Jurkat, Clone E6-1 (cell line): ENCODE data around the gene ARHGAP28.
A peak's percentile ranks its signal among the peaks of the same experiment; 100 is the strongest.

ENCODE experiments used
- DNase-seq: peaks from one replicate; pipeline ENCODE4 v3.0.0-alpha.2; 2011; ENCODE audit warnings: low read depth, low spot score
- H3K4me3 ChIP-seq: 2 replicates; pipeline ENCODE4 v1.5.1; 2011; ENCODE audit warnings: mild to moderate bottlenecking, low read length, control low read depth, moderate library complexity

Gene ARHGAP28

GRCh38 chr18:6730416-6731221 lies 1.1 kb downstream of the ARHGAP28 start:
- no peak for DNase-seq
- H3K4me3 ChIP-seq = peak overlapping the region; percentile 51; the same call in 1 of the 2 replicates

- no peak overlapping the region for H3K4me3 ChIP-seq
- DNase-seq = no peak
Observed at GRCh38 chr18:6731222-6731596, 1.7 kb downstream of the ARHGAP28 start.

- DNase-seq = no peak
- no peak overlapping the region for H3K4me3 ChIP-seq
Observed at GRCh38 chr18:6732952-6733351, 3.4 kb downstream of the ARHGAP28 start.

- no peak for DNase-seq
- no peak overlapping the region for H3K4me3 ChIP-seq
Observed at GRCh38 chr18:6733758-6734157, 4.2 kb downstream of the ARHGAP28 start.

- DNase-seq = no peak
- H3K4me3 ChIP-seq = no peak overlapping the region
Observed at GRCh38 chr18:6734726-6735430, 5.4 kb downstream of the ARHGAP28 start.

- DNase-seq = no peak
- H3K4me3 ChIP-seq = no peak overlapping the region
Observed at GRCh38 chr18:6737833-6738232, 8.3 kb downstream of the ARHGAP28 start.

- H3K4me3 ChIP-seq = no peak overlapping the region
- DNase-seq = no peak
Observed at GRCh38 chr18:6738622-6739021, 9.1 kb downstream of the ARHGAP28 start.

- H3K4me3 ChIP-seq = no peak overlapping the region
- no peak for DNase-seq
Observed at GRCh38 chr18:6741232-6741663, 11.7 kb downstream of the ARHGAP28 start.

- DNase-seq = no peak
- H3K4me3 ChIP-seq = no peak overlapping the region
Observed at GRCh38 chr18:6741786-6742185, 12.3 kb downstream of the ARHGAP28 start.

- no peak overlapping the region for H3K4me3 ChIP-seq
- no peak for DNase-seq
Observed at GRCh38 chr18:6743999-6744398, 14.5 kb downstream of the ARHGAP28 start.

GRCh38 chr18:6744816-6745455 lies 15.4 kb downstream of the ARHGAP28 start:
- no peak overlapping the region for H3K4me3 ChIP-seq
- no peak for DNase-seq

- no peak for DNase-seq
- H3K4me3 ChIP-seq = no peak overlapping the region
Observed at GRCh38 chr18:6745504-6746031, 16.1 kb downstream of the ARHGAP28 start.

- H3K4me3 ChIP-seq = no peak overlapping the region
- DNase-seq = no peak
Observed at GRCh38 chr18:6746386-6746960, 17.0 kb downstream of the ARHGAP28 start.

GRCh38 chr18:6747646-6748045 lies 18.1 kb downstream of the ARHGAP28 start:
- H3K4me3 ChIP-seq = no peak overlapping the region
- no peak for DNase-seq

GRCh38 chr18:6748241-6748640 lies 18.7 kb downstream of the ARHGAP28 start:
- H3K4me3 ChIP-seq = no peak overlapping the region
- DNase-seq = no peak

GRCh38 chr18:6750411-6750810 lies 20.9 kb downstream of the ARHGAP28 start:
- no peak overlapping the region for H3K4me3 ChIP-seq
- DNase-seq = no peak

GRCh38 chr18:6751222-6751621 lies 21.7 kb downstream of the ARHGAP28 start:
- no peak for DNase-seq
- H3K4me3 ChIP-seq = no peak overlapping the region

GRCh38 chr18:6752202-6752860 lies 22.8 kb downstream of the ARHGAP28 start:
- H3K4me3 ChIP-seq = no peak overlapping the region
- DNase-seq = no peak

- DNase-seq = no peak
- H3K4me3 ChIP-seq = no peak overlapping the region
Observed at GRCh38 chr18:6755107-6755506, 25.6 kb downstream of the ARHGAP28 start.
